ENCODE data around the gene DIO2.

Gene DIO2

DNA sequence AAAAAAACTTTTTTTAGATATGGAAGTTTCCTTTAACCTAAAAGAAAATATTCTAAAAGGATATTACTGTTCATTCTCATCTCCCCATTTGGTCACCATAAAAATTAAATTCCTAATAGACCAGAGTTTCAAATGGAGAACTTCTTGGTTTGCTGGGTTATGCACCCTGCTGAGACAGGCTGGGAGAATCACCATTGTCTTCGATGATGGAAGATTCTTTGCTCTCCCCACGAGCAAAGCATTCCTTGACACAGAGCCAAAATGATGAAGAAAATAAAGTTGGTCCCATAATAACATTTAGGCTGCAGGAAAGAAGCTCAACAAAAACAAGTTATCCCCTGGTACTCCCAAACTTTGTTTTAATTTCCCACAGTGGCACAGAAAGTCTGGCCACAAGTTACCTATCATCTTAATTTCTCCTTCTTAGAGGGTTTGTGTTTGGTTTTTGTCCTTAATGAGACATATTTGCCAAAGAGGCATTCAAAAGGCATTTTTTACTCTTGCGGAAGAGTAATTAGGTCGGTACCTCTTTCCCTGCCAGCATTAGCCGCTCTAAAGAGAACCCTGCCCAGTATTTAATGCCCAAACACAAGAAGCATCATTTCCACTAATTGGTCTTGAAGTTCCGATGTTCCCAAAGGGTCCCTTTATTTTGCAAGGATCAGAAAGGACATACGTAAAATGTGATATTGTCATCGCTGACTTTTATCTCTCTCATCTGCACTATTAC lies 4.8 kb downstream of the DIO2 start:
- H3K27ac Mint-ChIP-seq, result no peak overlapping the region
- no peak overlapping the region for H3K4me3 Mint-ChIP-seq
- no peaks in the 10 kb centered on the region for H3K36me3 Mint-ChIP-seq
- DNase-seq (ENCODE audit: low spot score in 2 of 2) (no peak), ATAC-seq (ENCODE audit: low read depth) (no peak)
- peaks cover 12% of the 10 kb centered on the region for H3K9me3 Mint-ChIP-seq
- H3K4me1 Mint-ChIP-seq, result no peaks in the 10 kb centered on the region
- no peaks in the 10 kb centered on the region for H3K27me3 Mint-ChIP-seq

DNA sequence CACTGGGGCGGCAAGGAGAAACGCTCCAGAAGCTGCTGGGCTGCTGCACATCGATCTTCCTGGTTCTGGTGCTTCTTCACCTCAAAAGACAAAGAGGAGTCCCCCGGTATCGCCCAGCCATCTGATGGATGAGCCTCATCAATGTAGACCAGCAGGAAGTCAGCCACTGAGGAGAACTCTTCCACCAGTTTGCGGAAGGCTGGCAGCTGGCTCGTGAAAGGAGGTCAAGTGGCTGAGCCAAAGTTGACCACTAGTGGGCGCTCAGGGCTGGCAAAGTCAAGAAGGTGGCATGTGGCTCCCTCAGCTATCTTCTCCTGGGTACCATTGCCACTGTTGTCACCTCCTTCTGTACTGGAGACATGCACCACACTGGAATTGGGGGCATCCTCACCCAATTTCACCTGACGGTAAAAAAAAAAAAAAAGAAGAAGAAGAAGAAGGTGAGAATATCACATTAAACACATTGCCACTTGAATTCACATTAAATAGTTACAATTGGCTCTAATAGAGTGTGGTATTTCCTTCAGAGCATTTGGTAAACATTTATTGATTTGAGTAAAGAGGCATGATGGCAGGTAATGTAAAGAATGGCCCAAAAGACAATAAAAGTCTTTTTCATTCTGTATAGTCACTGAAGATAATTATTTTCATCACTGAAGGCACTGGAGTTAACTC lies 8.3 kb downstream of the DIO2 start:
- no peaks in the 10 kb centered on the region for H3K4me1 Mint-ChIP-seq
- ATAC-seq (ENCODE audit: low read depth) (no peak), DNase-seq (ENCODE audit: low spot score in 2 of 2) (no peak)
- no peaks in the 10 kb centered on the region for H3K36me3 Mint-ChIP-seq
- no peaks in the 10 kb centered on the region for H3K27me3 Mint-ChIP-seq
- H3K9me3 Mint-ChIP-seq, result peaks cover 11% of the 10 kb centered on the region
- no peak overlapping the region for H3K4me3 Mint-ChIP-seq
- H3K27ac Mint-ChIP-seq, result no peak overlapping the region

DNA sequence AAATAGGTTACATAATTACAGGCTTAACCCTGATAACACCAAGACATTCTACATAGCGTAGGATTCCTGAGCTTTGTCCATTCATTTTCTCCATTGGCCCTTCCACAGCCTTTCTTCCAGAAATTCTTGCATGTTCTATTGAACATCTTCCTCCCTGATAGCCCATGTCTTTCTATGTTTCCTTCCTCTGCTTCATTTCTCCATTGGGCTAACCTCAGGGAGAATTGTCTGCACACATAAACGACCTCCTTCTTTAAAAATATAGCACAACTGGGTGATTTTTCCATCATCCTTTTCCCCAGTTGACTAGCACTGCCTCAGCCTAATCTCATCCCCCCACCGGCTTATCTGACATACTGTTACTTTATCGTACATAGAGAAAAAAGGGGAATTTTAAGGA lies 11.2 kb downstream of the DIO2 start:
- H3K36me3 Mint-ChIP-seq, result no peaks in the 10 kb centered on the region
- H3K9me3 Mint-ChIP-seq, result peaks cover 8% of the 10 kb centered on the region
- ATAC-seq (ENCODE audit: low read depth) (no peak), DNase-seq (ENCODE audit: low spot score in 2 of 2) (no peak)
- H3K27me3 Mint-ChIP-seq, result no peaks in the 10 kb centered on the region
- H3K4me3 Mint-ChIP-seq, result no peak overlapping the region
- no peaks in the 10 kb centered on the region for H3K4me1 Mint-ChIP-seq
- H3K27ac Mint-ChIP-seq, result no peak overlapping the region

DNA sequence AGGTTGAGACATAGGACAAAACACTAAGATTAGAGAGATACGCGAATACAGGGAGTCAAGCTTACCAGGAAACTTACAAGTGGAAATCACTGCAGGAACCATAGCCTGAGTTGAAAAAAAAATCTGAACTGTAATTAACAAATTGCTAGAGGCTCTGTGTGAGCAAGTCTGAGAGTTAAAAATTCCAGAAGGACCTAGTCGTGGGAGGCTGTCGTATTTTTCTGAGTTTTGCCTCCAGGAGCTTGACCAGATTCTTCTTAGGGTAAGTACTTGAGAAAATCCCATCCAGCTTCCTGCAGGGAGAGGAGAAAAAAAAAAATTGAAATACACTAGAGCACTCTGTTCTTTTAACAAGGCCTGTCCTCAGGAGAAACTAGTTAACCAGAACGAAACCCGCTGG lies 22.7 kb downstream of the DIO2 start:
- ATAC-seq (ENCODE audit: low read depth), result no peak
- H3K36me3 Mint-ChIP-seq, result no peaks in the 10 kb centered on the region
- H3K27ac Mint-ChIP-seq, result no peak overlapping the region
- H3K9me3 Mint-ChIP-seq, result peaks cover 3% of the 10 kb centered on the region
- no peak for DNase-seq (ENCODE audit: low spot score in 2 of 2)
- no peaks in the 10 kb centered on the region for H3K27me3 Mint-ChIP-seq
- H3K4me1 Mint-ChIP-seq, result no peaks in the 10 kb centered on the region
- no peak overlapping the region for H3K4me3 Mint-ChIP-seq

DNA sequence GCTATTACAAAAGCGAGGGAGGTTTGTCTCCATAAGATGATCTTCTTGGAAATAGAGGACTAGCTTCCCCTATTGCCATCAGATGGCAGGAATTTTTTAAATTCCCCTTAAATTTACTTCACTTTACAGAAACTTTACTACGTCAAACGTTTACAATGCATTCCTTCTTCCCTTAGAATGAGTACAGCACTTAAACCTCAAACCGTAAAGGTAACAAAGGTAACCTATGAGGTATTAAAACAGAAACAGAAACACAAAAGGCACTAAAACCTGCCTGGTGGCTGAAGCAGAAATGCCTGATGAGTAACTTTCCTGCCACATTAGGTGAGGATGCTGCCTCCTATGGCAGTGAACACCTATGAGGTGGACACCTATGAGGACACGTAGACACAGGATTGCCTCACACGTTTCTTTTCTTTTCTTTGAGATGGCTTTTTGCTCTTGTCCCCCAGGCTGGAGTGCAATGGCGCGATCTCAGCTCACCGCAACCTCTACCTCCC lies 25.0 kb downstream of the DIO2 start:
- ATAC-seq (ENCODE audit: low read depth), result no peak
- no peak overlapping the region for H3K27ac Mint-ChIP-seq
- H3K4me1 Mint-ChIP-seq, result no peaks in the 10 kb centered on the region
- H3K27me3 Mint-ChIP-seq, result no peaks in the 10 kb centered on the region
- no peak overlapping the region for H3K4me3 Mint-ChIP-seq
- no peak for DNase-seq (ENCODE audit: low spot score in 2 of 2)
- H3K36me3 Mint-ChIP-seq, result no peaks in the 10 kb centered on the region
- peaks cover 6% of the 10 kb centered on the region for H3K9me3 Mint-ChIP-seq

DNA sequence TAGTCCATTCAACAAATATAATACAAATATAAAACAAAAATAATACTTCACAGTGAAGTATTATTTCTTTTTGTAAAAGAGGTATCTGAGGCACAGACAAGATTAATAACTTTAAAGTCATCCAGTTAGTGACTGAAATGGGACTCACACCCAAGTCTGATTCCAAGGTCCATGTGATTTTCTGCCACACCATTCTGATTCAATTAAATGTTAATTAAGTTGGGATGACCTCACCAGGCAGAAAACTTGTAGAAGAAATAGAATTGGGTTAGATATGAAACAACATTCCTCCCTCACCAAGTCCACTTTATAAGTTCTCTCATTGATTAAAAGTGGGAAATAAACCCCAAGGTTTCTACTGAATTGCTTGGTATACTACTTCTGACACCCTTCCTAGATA lies 34.4 kb downstream of the DIO2 start:
- DNase-seq (ENCODE audit: low spot score in 2 of 2), result no peak
- Mint-ChIP-seq H3K27me3 (no peaks in the 10 kb centered on the region), H3K4me1 (no peaks in the 10 kb centered on the region), H3K27ac (no peak overlapping the region), H3K36me3 (no peaks in the 10 kb centered on the region), H3K9me3 (peaks cover 8% of the 10 kb centered on the region), H3K4me3 (no peak overlapping the region)
- no peak for ATAC-seq (ENCODE audit: low read depth)

DNA sequence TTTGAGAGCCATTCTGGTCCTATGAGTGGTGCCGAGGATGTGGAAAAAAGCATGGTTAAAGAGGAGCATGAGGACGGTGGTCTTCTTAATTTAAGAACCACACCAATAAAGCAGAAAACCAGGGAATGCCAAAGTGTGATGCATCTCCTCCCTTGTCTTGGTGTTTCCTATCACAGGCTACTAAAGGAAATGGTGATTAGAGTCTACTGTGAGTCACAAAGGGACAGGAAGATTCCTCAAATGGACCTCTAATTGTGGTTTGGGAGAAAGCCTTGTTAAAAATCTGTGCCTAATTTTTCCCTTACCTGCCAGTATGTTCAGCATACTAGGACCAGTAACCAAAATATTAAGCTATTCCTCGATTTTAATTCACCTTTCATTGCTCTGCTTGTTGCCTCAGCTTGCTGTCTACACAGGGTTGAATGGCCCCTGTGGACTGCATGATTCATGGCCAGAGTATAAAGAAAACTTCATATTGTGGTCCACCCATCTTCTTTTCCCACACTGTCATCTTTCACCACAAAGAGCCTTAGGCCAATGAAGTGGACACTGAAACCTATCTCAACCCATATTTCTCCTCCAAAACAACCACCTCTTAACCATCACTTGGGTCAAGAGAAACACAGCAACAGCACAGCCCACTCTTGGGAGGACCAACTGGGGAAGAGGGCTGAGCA lies 38.8 kb downstream of the DIO2 start:
- H3K27ac Mint-ChIP-seq, result no peak overlapping the region
- no peak overlapping the region for H3K4me3 Mint-ChIP-seq
- DNase-seq (ENCODE audit: low spot score in 2 of 2) (no peak), ATAC-seq (ENCODE audit: low read depth) (no peak)
- H3K9me3 Mint-ChIP-seq, result peaks cover 7% of the 10 kb centered on the region
- H3K4me1 Mint-ChIP-seq, result no peaks in the 10 kb centered on the region
- H3K27me3 Mint-ChIP-seq, result no peaks in the 10 kb centered on the region
- no peaks in the 10 kb centered on the region for H3K36me3 Mint-ChIP-seq

DNA sequence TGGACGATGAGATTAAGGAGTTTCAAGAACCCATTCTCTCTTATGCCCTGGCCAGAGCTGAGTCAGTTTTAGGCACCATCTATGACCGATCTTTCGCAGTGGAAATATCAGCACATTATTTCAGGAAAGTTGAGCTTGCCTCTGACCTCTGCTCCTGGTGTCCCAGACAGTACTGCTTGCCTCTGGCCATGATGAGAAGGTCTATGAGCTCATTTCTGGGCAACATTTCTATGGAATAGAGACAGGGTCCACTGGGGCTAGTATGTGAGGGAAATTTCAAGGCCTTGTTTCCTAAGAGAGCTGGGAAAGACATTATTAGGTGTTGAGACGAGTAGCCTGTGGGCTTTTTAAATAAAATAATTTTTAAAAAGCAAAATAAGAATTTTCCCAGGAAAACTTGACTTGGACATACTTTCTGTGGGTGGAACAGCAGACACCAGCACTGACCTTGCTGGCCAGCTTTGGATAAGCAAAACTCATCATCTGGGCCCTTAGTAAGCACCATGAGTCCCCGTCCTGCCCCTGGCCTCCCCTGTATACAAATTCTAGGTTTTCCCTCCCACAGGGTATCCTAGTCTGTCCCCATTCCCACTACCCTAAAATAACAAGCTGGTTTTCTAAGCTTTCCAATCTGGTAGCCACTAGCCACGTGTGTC lies 43.4 kb downstream of the DIO2 start:
- H3K4me1 Mint-ChIP-seq, result no peaks in the 10 kb centered on the region
- H3K27me3 Mint-ChIP-seq, result no peaks in the 10 kb centered on the region
- no peak overlapping the region for H3K4me3 Mint-ChIP-seq
- H3K27ac Mint-ChIP-seq, result no peak overlapping the region
- ATAC-seq (ENCODE audit: low read depth) (no peak), DNase-seq (ENCODE audit: low spot score in 2 of 2) (no peak)
- H3K9me3 Mint-ChIP-seq, result peaks cover 5% of the 10 kb centered on the region
- no peaks in the 10 kb centered on the region for H3K36me3 Mint-ChIP-seq

DNA sequence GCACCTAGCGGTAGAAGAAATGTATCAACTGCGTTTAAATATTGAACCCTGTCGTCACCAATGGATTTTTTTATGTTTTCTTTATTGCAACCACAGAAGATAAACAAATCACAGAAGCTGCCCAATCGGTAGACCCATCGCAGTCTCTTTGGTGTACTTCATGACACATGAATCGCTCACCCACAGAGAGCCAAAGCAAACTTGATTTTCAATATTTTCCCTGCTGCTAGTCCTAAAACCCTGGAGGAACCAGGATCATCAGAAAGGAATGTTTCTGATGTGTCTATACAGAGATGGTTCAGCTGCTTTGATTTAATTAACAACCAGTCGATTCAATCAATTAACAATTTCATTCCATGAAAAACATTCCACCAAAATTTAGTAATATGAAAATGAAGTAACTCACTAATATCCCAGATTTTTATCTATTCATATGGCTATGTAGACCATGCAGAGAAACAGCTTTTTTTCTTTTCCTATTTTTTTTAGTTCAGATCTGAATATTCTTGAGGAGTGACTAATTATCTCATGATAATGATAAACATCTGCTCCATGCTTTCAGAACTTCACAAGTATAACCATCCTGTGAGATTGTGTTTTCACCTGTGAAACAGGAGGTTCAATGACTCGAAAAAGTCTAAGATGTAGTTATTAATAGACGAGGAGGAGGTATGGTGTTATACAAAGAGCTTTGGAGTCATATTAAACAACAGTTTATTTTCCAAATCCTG lies 46.1 kb downstream of the DIO2 start:
- H3K4me3 Mint-ChIP-seq, result no peak overlapping the region
- ATAC-seq (ENCODE audit: low read depth) (no peak), DNase-seq (ENCODE audit: low spot score in 2 of 2) (no peak)
- peaks cover 5% of the 10 kb centered on the region for H3K9me3 Mint-ChIP-seq
- no peaks in the 10 kb centered on the region for H3K36me3 Mint-ChIP-seq
- H3K27me3 Mint-ChIP-seq, result no peaks in the 10 kb centered on the region
- H3K4me1 Mint-ChIP-seq, result no peaks in the 10 kb centered on the region
- no peak overlapping the region for H3K27ac Mint-ChIP-seq

DNA sequence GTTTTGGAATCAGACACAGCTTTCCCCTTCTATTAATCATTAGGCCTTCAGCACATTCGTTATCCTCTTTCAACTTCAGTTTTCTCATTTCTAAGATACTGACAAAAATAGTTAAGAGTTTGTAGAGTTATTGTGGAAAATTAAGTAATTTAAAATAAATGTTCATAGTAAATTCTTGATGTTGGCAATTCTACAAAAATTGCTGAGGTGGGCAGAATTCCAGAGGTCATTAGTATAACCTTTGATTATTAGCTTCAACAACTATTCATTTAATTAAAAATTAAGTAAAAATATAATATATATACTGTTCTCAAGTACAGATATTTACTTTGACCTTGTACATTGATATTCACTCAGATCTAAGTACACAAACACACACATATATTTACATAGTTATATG lies 58.5 kb downstream of the DIO2 start:
- DNase-seq (ENCODE audit: low spot score in 2 of 2), result no peak
- no peaks in the 10 kb centered on the region for H3K27me3 Mint-ChIP-seq
- no peak overlapping the region for H3K4me3 Mint-ChIP-seq
- H3K27ac Mint-ChIP-seq, result no peak overlapping the region
- peaks cover 3% of the 10 kb centered on the region for H3K9me3 Mint-ChIP-seq
- no peaks in the 10 kb centered on the region for H3K4me1 Mint-ChIP-seq
- no peaks in the 10 kb centered on the region for H3K36me3 Mint-ChIP-seq
- no peak for ATAC-seq (ENCODE audit: low read depth)

DNA sequence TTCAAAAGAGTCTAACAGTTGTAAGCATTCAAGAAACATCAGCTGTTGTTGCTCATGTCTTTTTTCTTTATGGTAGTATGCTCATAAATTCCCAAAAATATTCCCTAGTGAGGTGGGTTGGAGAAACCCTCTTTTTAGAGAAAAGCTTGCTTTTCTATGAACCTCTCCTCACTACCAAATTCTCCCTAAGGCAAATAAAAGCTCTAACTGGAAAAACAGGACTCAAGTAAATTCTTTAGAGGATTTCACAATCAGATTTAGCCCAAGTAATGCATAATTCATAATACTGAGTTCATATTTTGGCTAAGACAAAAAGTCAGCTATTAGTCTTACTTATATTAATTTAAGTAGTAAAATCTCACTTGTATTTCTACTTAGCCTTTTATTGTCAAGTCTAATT lies 59.1 kb downstream of the DIO2 start:
- Mint-ChIP-seq H3K27me3 (no peaks in the 10 kb centered on the region), H3K9me3 (peaks cover 2% of the 10 kb centered on the region), H3K4me1 (no peaks in the 10 kb centered on the region), H3K36me3 (no peaks in the 10 kb centered on the region), H3K4me3 (no peak overlapping the region), H3K27ac (no peak overlapping the region)
- DNase-seq (ENCODE audit: low spot score in 2 of 2) (no peak), ATAC-seq (ENCODE audit: low read depth) (no peak)

DNA sequence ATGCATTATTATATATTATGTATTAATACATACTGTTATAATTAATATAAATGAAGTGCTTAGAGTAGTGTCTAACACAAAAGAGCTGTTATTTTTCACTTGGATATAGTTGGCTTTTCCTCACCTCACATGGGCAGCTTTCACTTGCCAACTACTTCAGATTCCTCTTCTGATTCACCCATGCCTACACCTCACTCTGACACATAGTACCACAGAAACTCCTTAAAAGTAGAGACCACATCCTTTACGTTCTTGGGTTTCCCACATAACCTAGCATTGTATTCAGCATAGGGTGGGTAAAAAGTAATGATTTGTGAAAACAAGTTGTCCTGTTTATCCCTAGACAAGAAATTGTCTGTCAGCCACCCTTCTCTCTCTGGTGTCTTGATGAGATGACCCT lies 61.0 kb downstream of the DIO2 start:
- ATAC-seq (ENCODE audit: low read depth) (no peak), DNase-seq (ENCODE audit: low spot score in 2 of 2) (no peak)
- H3K4me1 Mint-ChIP-seq, result no peaks in the 10 kb centered on the region
- H3K27me3 Mint-ChIP-seq, result no peaks in the 10 kb centered on the region
- H3K27ac Mint-ChIP-seq, result no peak overlapping the region
- H3K36me3 Mint-ChIP-seq, result no peaks in the 10 kb centered on the region
- no peak overlapping the region for H3K4me3 Mint-ChIP-seq
- H3K9me3 Mint-ChIP-seq, result no peaks in the 10 kb centered on the region

Data from memory B cell (primary cell).